Measurements from ENCODE around the gene USP30.

Gene USP30

DNA sequence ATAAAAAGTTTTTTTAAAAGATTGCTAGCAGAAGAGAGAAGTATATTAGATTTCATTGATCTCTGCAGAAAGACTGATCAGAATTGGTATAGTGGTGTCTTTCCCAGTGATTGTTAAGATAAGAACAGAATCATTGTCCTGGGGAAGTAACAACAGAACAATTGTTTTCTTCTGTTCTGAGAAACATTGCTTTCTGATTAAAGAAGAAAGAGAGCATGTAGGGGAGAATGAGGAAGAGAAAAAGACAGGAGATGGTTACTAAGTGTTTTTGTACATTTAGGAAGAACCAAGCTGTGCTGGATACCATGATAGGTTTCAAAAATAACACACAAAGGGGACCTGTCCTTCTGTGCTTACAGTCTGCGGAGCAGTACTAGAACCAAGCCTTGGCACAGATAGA is 5.0 kb downstream of the USP30 start:
- DNase-seq = no peak
- ATAC-seq (ENCODE audit: insufficient read depth, low read depth) = no peak
- Histone ChIP-seq H3K27me3 (ENCODE audit: insufficient read depth, low read length, poor library complexity) (no peaks in the 10 kb centered on the region), H3K36me3 (ENCODE audit: insufficient read depth, low read length) (peaks cover 20% of the 10 kb centered on the region), H3K79me2 (ENCODE audit: insufficient read depth, low read length) (peaks cover 15% of the 10 kb centered on the region), H3K4me3 (ENCODE audit: low read depth in 1 of 2, low read length in 2 of 2) (no peak overlapping the region), H3K4me1 (ENCODE audit: insufficient read depth, low read length) (peaks cover 16% of the 10 kb centered on the region), H3K9me3 (ENCODE audit: insufficient read depth, low read length, severe bottlenecking) (no peaks in the 10 kb centered on the region), H4K20me1 (ENCODE audit: insufficient read depth, low read length) (no peaks in the 10 kb centered on the region), H3K4me2 (ENCODE audit: insufficient read depth, low read length) (no peak overlapping the region), H2AFZ (ENCODE audit: low read depth, low read length) (no peak overlapping the region), H3K27ac (ENCODE audit: low read length) (no peak overlapping the region), H3K9ac (ENCODE audit: low read depth, low read length) (no peak overlapping the region)
- TF ChIP-seq EZH2 (IDR thresholded peaks at IDR 0.05; ENCODE audit: borderline replicate concordance, low read depth, low read length, severe bottlenecking) (no peak), CTCF (IDR thresholded peaks at IDR 0.05; ENCODE audit: borderline replicate concordance, extremely low read depth, low read length, poor library complexity, severe bottlenecking) (no peak)

GRCh38 chr12:109058773-109059172 is 6.4 kb downstream of the USP30 start:
- H3K27ac ChIP-seq (ENCODE audit: low read length) = no peak overlapping the region
- DNase-seq (no peak), ATAC-seq (ENCODE audit: insufficient read depth, low read depth) (no peak)
- peaks cover 3% of the 10 kb centered on the region; the same call in 1 of the 2 replicates for H3K79me2 ChIP-seq (ENCODE audit: insufficient read depth, low read length)
- H4K20me1 ChIP-seq (ENCODE audit: insufficient read depth, low read length) = no peaks in the 10 kb centered on the region
- H3K9ac ChIP-seq (ENCODE audit: low read depth, low read length) = no peak overlapping the region
- TF ChIP-seq EZH2 (IDR thresholded peaks at IDR 0.05; ENCODE audit: borderline replicate concordance, low read depth, low read length, severe bottlenecking) = no peak
- no peak for TF ChIP-seq CTCF (IDR thresholded peaks at IDR 0.05; ENCODE audit: borderline replicate concordance, extremely low read depth, low read length, poor library complexity, severe bottlenecking)
- H3K9me3 ChIP-seq (ENCODE audit: insufficient read depth, low read length, severe bottlenecking) = no peaks in the 10 kb centered on the region
- no peak overlapping the region for H3K4me2 ChIP-seq (ENCODE audit: insufficient read depth, low read length)
- no peak overlapping the region for H3K4me3 ChIP-seq (ENCODE audit: low read depth in 1 of 2, low read length in 2 of 2)
- peaks cover 9% of the 10 kb centered on the region for H3K4me1 ChIP-seq (ENCODE audit: insufficient read depth, low read length)
- H3K36me3 ChIP-seq (ENCODE audit: insufficient read depth, low read length) = peaks cover 25% of the 10 kb centered on the region
- H2AFZ ChIP-seq (ENCODE audit: low read depth, low read length) = no peak overlapping the region
- no peaks in the 10 kb centered on the region for H3K27me3 ChIP-seq (ENCODE audit: insufficient read depth, low read length, poor library complexity)

GRCh38 chr12:109064143-109064542 is 11.8 kb downstream of the USP30 start:
- Histone ChIP-seq H3K27me3 (ENCODE audit: insufficient read depth, low read length, poor library complexity) (no peaks in the 10 kb centered on the region), H3K9me3 (ENCODE audit: insufficient read depth, low read length, severe bottlenecking) (no peaks in the 10 kb centered on the region), H3K4me2 (ENCODE audit: insufficient read depth, low read length) (no peak overlapping the region), H3K36me3 (ENCODE audit: insufficient read depth, low read length) (peaks cover 26% of the 10 kb centered on the region), H3K4me1 (ENCODE audit: insufficient read depth, low read length) (no peaks in the 10 kb centered on the region), H3K79me2 (ENCODE audit: insufficient read depth, low read length) (no peaks in the 10 kb centered on the region), H3K27ac (ENCODE audit: low read length) (no peak overlapping the region), H4K20me1 (ENCODE audit: insufficient read depth, low read length) (no peaks in the 10 kb centered on the region), H2AFZ (ENCODE audit: low read depth, low read length) (no peak overlapping the region), H3K4me3 (ENCODE audit: low read depth in 1 of 2, low read length in 2 of 2) (no peak overlapping the region), H3K9ac (ENCODE audit: low read depth, low read length) (no peak overlapping the region)
- ATAC-seq (ENCODE audit: insufficient read depth, low read depth) (no peak), DNase-seq (no peak)
- TF ChIP-seq EZH2 (IDR thresholded peaks at IDR 0.05; ENCODE audit: borderline replicate concordance, low read depth, low read length, severe bottlenecking) (no peak), CTCF (IDR thresholded peaks at IDR 0.05; ENCODE audit: borderline replicate concordance, extremely low read depth, low read length, poor library complexity, severe bottlenecking) (no peak)
